ENCODE data around the gene FAF1.

The FAF1 gene

DNA sequence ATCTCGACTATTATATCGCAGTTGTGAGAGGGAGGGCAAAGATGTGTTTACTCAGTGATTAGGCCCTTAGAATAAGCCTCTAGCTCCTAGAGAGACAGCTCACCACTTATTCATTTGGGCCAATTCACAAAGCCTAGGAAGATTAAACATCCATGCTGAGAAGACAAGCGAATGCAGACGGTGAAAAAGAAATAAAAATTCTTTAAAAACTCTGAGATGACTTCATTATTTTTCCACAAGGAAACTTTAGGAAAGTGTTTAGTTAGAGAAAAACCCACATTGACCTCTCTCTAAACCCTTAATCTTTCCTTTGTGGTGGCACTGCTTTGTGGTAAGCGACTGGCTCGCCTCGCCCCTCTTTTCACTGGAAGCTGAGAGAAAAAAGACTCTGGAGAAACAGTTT, 390.0 kb downstream of the FAF1 start:
- no peak for DNase-seq (ENCODE audit: low spot score)
- POLR2A ChIA-PET (ENCODE audit: low non-redundant PET), result no interaction called here
- CTCF ChIA-PET, result no interaction called here
- no peak overlapping the region for H3K27ac ChIP-seq
- TF ChIP-seq CTCF (conservative IDR thresholded peaks at IDR 0.05; ENCODE audit: low read depth), result no peak

DNA sequence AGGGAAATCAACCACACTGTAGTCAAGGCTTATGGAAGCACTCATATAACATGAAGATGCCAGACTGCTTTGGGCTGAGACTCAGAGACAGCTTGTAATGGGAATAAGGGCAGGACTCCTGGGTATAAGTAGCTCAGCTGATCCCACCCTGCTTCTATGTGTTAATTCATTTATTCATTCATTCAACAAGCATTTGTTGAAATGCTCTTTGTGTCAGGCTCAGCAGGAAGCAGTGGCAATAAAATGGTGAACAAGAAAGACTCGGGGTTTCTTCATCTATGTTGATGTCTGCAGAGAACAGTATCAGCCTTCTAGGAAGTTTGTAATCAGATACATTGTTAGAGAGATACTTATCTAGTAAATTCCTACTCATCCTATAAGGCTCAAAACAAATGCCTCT, 391.3 kb downstream of the FAF1 start:
- TF ChIP-seq CTCF (conservative IDR thresholded peaks at IDR 0.05; ENCODE audit: low read depth), result no peak
- ChIA-PET POLR2A (ENCODE audit: low non-redundant PET) (no interaction called here), CTCF (interaction anchor here (1.2 kb wide), 1 partner anchor 36 kb away, joined by 4 read pairs; no protein-coding TSS in a partner anchor)
- H3K27ac ChIP-seq, result no peak overlapping the region
- no peak for DNase-seq (ENCODE audit: low spot score)

DNA sequence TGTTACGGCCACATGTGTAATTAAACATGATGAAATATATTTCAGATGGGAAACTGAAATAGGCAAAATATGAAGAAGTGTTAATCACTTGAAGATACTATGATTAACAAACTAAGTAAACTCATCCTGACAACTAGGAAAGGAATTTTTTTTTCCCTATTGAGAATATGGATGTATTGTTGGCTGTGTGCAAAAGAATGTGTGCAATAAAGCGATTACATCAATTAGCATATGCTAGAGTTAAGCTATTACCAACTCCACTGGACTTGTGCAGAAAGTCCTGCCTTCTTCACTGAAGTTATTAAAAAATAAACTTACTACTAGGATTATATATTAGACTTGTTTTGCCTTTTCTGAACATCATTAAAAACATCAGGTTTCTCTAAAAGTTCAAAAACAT, 393.7 kb downstream of the FAF1 start:
- CTCF ChIA-PET, result no interaction called here
- no peak overlapping the region for H3K27ac ChIP-seq
- no peak for TF ChIP-seq CTCF (conservative IDR thresholded peaks at IDR 0.05; ENCODE audit: low read depth)
- DNase-seq (ENCODE audit: low spot score), result no peak
- POLR2A ChIA-PET (ENCODE audit: low non-redundant PET), result no interaction called here

GRCh38 chr1:50564417-50564816, 395.6 kb downstream of the FAF1 start:
- ChIA-PET CTCF (no interaction called here), POLR2A (ENCODE audit: low non-redundant PET) (no interaction called here)
- TF ChIP-seq CTCF (conservative IDR thresholded peaks at IDR 0.05; ENCODE audit: low read depth), result no peak
- no peak for DNase-seq (ENCODE audit: low spot score)
- no peak overlapping the region for H3K27ac ChIP-seq

- CTCF ChIA-PET, result interaction anchor here (0.7 kb wide), 1 partner anchor 31 kb away, joined by 3 read pairs; no protein-coding TSS in a partner anchor
- TF ChIP-seq CTCF (conservative IDR thresholded peaks at IDR 0.05; ENCODE audit: low read depth), result no peak
Measured at GRCh38 chr1:50562106-50562505, 398.0 kb downstream of the FAF1 start.

GRCh38 chr1:50559421-50559820, 400.6 kb downstream of the FAF1 start:
- CTCF ChIA-PET, result interaction anchor here (0.5 kb wide), 1 partner anchor 14 kb away, joined by 3 read pairs; no protein-coding TSS in a partner anchor
- no peak for TF ChIP-seq CTCF (conservative IDR thresholded peaks at IDR 0.05; ENCODE audit: low read depth)
- DNase-seq (ENCODE audit: low spot score), result no peak
- POLR2A ChIA-PET (ENCODE audit: low non-redundant PET), result no interaction called here
- H3K27ac ChIP-seq, result no peak overlapping the region

More at GRCh38 chr1:50562106-50562505, 398.0 kb downstream of the FAF1 start:
- POLR2A ChIA-PET (ENCODE audit: low non-redundant PET), result no interaction called here
- no peak for DNase-seq (ENCODE audit: low spot score)
- no peak overlapping the region for H3K27ac ChIP-seq

- TF ChIP-seq CTCF (conservative IDR thresholded peaks at IDR 0.05; ENCODE audit: low read depth), result no peak
- DNase-seq (ENCODE audit: low spot score), result no peak
- H3K27ac ChIP-seq, result no peak overlapping the region
- POLR2A ChIA-PET (ENCODE audit: low non-redundant PET), result no interaction called here
- CTCF ChIA-PET, result interaction anchor here (0.6 to 0.7 kb wide), 2 partner anchors 11 to 175 kb away, joined by 5 to 7 read pairs; no protein-coding TSS in a partner anchor
Measured at GRCh38 chr1:50553921-50554320, 406.1 kb downstream of the FAF1 start.

Measured in RWPE1 (cell line).